Activated T-cell treated with anti-CD3 and anti-CD28 coated beads, Interleukin-2, amount 50 U/mL, for 72 hours (primary cell): Measurements from ENCODE around the gene TAS1R2. TPM values are rescaled to one million over a fixed set of nuclear protein-coding genes. Genes with fewer than 3 reads are reported as not detected.
"Not testable (repeated sequence)": the region's sequence is repeated elsewhere in the genome, so short reads cannot be mapped to it uniquely, and the experiment has no call there.

ENCODE experiments used
- ATAC-seq, 2 donors: fragments of 150-1000 bp; cut with Tn5 transposase; replicated peaks in 1 of 2; 2 replicates each; pipeline ENCODE4 v1.10.0; 2021; ENCODE audit warnings: moderate library complexity in 2 of 2, mild to moderate bottlenecking in 1 of 2
- DNase-seq, 2 donors: peaks; one replicate each; pipeline ENCODE4 v3.0.0; 2021 to 2022; ENCODE audit warnings: mixed read lengths in 1 of 2
- H3K27ac Mint-ChIP-seq: one replicate; pipeline ENCODE4 v1.8.0; 2022; ENCODE audit warnings: mild to moderate bottlenecking, moderate library complexity, mixed read lengths
- H3K27me3 Mint-ChIP-seq: one replicate; pipeline ENCODE4 v1.8.0; 2022; ENCODE audit warnings: low read depth, mixed read lengths
- H3K36me3 Mint-ChIP-seq, 2 donors: one replicate each; pipeline ENCODE4 v1.8.0; 2022; ENCODE audit warnings: mixed read lengths in 2 of 2, mild to moderate bottlenecking in 1 of 2; ENCODE audit not compliant: insufficient read depth in 2 of 2
- H3K4me1 Mint-ChIP-seq: one replicate; pipeline ENCODE4 v1.8.0; 2022; ENCODE audit warnings: low read depth, mixed read lengths
- H3K4me3 Mint-ChIP-seq, 2 donors: one replicate each; pipeline ENCODE4 v1.8.0; 2022; ENCODE audit warnings: mild to moderate bottlenecking in 2 of 2, mixed read lengths in 2 of 2, moderate library complexity in 2 of 2
- H3K9me3 Mint-ChIP-seq, 2 donors: one replicate each; pipeline ENCODE4 v1.8.0; 2022; ENCODE audit warnings: mixed read lengths in 2 of 2
- total RNA-seq, 2 donors: library from RNA; stranded (reverse); gene quantifications; one replicate each; pipeline ENCODE4 v1.2.3, GENCODE V29; 2022

Gene TAS1R2
- total RNA-seq, 2 donors from 2014 or later: not detected

DNA sequence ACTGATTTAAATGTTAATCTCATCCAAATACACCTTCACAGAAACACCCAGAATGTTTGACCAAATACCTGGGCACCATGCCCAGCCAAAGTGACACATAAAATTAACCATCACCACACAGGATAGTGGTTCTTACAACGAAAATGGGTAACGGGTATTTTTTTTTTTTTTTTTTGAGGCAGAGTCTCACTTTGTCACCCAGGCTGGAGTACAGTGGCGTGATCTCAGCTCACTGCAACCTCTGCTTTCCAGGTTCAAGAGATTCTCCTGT lies 11.1 kb upstream of the TAS1R2 start:
- H3K4me3 Mint-ChIP-seq, DNase-seq, ATAC-seq, H3K4me1 Mint-ChIP-seq, H3K36me3 Mint-ChIP-seq, H3K9me3 Mint-ChIP-seq, H3K27ac Mint-ChIP-seq: not testable (repeated sequence)
- peaks cover 10% of the 10 kb centered on the region for H3K27me3 Mint-ChIP-seq

DNA sequence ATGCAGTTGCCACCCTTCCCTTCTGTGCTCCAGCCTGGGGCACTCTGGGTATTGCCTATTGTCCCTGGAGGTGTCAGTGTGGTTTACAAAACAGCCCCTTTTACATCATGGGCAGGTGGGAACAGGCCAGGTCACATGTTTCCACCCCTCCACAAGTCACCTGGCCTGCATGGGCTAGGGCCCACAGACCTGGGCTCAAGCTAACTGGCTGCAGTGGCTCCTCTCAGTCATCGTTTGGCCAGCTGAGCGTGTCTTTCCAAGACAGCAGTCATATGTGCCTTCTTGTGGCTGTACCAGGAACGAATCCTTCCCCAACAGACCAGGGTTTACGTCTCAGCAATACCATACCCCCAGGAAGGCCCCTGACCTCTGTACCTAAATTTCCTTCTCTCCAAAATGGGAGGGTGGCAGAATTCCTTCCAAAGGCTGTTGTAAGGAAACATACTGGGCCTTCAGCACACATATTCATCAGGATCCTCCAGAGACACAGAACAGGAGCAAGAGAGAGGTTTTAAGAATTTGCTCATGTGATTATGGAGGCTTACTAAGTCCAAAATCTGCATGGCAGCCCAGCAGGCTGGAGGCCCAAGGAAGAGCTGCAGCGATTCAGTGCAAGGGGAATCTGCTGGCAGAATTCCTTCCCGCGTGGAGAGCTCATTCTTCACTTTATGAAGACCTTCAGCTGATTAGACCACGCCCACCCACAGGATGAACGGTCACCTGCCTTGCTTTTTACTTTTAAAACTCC lies 10.6 kb upstream of the TAS1R2 start:
- ATAC-seq (no peak), DNase-seq (no peak)
- H3K36me3 Mint-ChIP-seq: no peaks in the 10 kb centered on the region
- H3K4me1 Mint-ChIP-seq: no peaks in the 10 kb centered on the region
- no peak overlapping the region for H3K27ac Mint-ChIP-seq
- H3K4me3 Mint-ChIP-seq: no peak overlapping the region
- no peaks in the 10 kb centered on the region for H3K9me3 Mint-ChIP-seq
- H3K27me3 Mint-ChIP-seq: peaks cover 13% of the 10 kb centered on the region

DNA sequence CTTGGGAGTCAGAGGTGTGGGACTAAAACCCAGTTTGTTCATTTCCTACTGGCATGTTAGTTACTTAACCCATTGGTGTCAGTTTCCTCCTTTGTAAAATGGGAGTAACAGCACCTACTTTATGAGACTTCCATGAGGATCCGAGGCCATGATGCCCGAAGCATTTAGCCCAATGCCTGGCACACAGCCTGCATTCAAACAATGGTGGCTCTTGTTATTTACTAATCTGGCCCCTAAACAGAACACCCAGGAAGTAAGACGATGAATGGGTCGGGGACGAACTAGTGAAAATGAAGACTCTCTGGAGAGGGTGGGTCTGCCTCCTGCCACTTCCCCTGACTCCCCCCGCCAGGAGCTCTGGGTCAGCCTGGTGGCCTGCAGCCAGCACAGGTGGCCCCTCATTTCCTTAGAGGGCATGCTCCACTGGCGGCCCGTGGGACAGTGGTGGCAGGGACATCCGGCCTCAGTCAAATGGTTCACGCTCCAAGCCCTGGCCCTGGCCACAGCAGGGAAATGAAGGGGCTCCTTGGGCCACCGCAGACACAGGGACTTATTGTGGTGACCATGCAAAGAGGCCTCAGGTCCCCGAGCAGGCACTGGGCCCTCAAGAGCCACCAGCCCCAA lies 9.5 kb upstream of the TAS1R2 start:
- Mint-ChIP-seq H3K36me3 (no peaks in the 10 kb centered on the region), H3K9me3 (no peaks in the 10 kb centered on the region), H3K4me1 (no peaks in the 10 kb centered on the region), H3K27me3 (peaks cover 13% of the 10 kb centered on the region), H3K4me3 (no peak overlapping the region), H3K27ac (no peak overlapping the region)
- DNase-seq (no peak), ATAC-seq (no peak)

DNA sequence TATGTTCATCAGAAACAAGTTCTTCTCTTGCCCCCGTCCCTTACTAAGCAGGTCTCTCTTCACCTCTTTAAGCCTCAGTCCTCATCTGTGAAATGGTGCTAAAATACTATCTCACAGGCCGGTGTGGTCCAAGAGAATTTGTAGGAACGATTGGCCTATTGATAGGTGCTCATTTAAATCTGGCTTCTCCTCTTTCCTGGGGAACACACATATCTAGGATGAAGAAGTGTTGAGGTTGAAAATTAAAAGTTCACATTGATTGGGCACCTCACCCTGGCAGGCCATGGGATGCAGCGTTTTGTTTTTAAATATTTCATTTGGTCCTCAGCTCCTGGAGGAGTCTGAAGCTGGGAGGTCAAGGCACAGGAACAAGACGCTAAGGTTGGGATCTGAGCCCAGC lies 8.9 kb upstream of the TAS1R2 start:
- H3K4me1 Mint-ChIP-seq: no peaks in the 10 kb centered on the region

DNA sequence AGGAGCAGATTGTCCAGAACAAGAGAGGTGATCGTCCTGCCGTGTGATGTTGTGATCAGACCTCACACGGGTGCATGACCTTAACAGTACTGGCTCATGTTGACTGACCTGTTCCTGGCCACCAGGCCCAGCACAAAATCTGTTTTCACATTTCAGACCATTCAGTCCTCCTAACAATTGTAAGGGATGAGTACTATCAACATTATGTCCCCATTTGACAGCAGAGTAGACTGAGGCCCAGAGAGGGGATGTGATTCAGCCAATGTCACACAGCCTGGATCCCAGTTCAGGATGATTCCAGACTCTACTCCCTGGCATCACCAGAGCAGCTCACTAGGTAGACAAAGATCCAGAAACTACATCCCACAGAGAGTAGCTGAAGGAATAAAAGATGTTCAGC lies 7.4 kb upstream of the TAS1R2 start:
- Mint-ChIP-seq H3K27me3 (peaks cover 13% of the 10 kb centered on the region), H3K27ac (no peak overlapping the region), H3K4me1 (no peaks in the 10 kb centered on the region), H3K36me3 (no peaks in the 10 kb centered on the region), H3K9me3 (no peaks in the 10 kb centered on the region), H3K4me3 (no peak overlapping the region)
- ATAC-seq: no peak
- DNase-seq: no peak

More for the DNA sequence above, 8.9 kb upstream of the TAS1R2 start:
- ATAC-seq (no peak), DNase-seq (no peak)
- peaks cover 13% of the 10 kb centered on the region for H3K27me3 Mint-ChIP-seq
- no peaks in the 10 kb centered on the region for H3K9me3 Mint-ChIP-seq
- H3K4me3 Mint-ChIP-seq: no peak overlapping the region
- H3K27ac Mint-ChIP-seq: no peak overlapping the region
- H3K36me3 Mint-ChIP-seq: no peaks in the 10 kb centered on the region

DNA sequence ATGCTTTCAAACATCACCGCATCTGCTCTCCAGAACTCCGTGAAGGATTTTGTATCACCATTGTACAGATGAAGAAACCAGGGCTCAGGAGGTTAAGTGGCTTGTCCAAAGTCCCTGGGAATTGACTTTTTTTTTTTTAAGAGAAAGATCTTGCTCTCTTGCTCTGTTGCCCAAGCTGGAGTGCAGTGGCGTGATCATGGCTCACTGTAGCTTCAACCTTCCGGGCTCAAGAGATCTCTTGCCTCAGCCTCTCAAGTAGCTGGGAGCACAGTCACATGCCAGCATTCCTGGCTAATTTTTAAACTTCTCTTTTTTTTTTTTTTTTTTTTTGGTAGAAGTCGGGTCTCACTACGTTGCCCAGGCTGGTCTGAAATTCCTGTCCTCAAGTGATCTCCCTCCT lies 6.9 kb upstream of the TAS1R2 start:
- H3K4me1 Mint-ChIP-seq: no peaks in the 10 kb centered on the region
- H3K9me3 Mint-ChIP-seq: no peaks in the 10 kb centered on the region
- H3K27me3 Mint-ChIP-seq: peaks cover 13% of the 10 kb centered on the region
- ATAC-seq (no peak), DNase-seq (no peak)
- no peaks in the 10 kb centered on the region for H3K36me3 Mint-ChIP-seq
- no peak overlapping the region for H3K4me3 Mint-ChIP-seq
- no peak overlapping the region for H3K27ac Mint-ChIP-seq

DNA sequence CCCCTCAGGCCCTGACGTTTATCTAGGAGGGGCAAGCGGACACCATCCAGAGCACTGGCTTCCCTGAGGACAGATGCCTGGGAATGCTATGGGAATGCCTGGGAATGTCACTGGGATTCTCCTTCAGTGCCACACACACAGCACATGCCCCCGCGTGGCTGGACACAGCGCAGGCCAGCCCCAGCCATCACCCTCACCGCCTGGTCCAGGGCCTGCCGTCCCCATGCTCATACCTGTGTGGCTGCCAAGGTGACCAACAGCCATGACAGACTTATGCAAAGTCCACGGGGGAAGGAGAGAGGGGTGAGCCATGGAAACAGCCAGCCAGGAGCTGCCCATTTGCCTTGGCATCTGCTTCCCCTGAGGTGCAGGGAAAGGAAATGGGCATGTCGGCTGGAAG lies 5.7 kb upstream of the TAS1R2 start:
- H3K27ac Mint-ChIP-seq: no peak overlapping the region
- no peak overlapping the region for H3K4me3 Mint-ChIP-seq
- H3K36me3 Mint-ChIP-seq: no peaks in the 10 kb centered on the region
- peaks cover 13% of the 10 kb centered on the region for H3K27me3 Mint-ChIP-seq
- H3K4me1 Mint-ChIP-seq: no peaks in the 10 kb centered on the region
- no peak for ATAC-seq
- no peak for DNase-seq
- H3K9me3 Mint-ChIP-seq: no peaks in the 10 kb centered on the region

DNA sequence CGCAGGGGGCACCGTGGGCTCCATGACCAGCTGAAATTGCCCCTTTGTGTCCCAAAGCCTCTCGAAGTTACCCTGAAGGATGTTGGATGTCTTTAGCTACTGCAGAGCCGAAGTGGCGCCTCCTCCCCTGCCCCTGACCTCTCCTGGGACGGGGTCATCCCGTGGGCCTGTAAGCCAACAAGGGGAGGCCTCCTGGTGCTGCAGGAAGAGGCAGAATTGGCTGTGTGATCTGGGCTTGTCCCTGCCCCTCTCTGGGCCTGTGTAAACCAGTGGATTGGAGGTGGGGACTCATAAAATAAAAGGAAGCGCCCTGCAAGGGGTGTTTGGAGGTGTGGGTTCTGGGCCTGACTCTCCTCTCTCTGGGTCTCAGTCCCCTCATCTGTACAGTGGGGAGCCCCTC lies 2.1 kb upstream of the TAS1R2 start:
- H3K9me3 Mint-ChIP-seq: no peaks in the 10 kb centered on the region
- no peaks in the 10 kb centered on the region for H3K36me3 Mint-ChIP-seq
- DNase-seq (no peak), ATAC-seq (no peak)
- H3K27ac Mint-ChIP-seq: no peak overlapping the region
- H3K4me3 Mint-ChIP-seq: no peak overlapping the region
- H3K27me3 Mint-ChIP-seq: peaks cover 10% of the 10 kb centered on the region
- no peaks in the 10 kb centered on the region for H3K4me1 Mint-ChIP-seq

DNA sequence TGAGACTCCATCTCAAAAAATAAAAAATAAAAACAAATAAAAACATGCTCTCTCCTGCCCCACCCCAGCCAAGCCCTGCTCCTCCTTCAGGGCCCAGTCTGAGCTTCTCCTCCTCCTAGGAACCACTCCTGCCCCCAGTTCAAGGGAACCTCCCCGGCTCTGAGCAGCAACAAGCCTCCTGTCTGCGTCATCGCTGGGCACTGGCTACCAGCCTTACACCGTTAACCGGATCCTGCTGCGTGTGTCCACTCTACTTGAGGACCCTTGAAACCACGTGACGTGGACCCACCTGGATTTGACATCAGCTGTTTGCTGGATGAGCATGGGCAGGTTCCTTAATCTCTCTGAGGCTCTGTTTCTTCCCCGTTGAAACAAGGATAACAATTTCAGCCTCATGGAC lies 1.6 kb upstream of the TAS1R2 start:
- no peaks in the 10 kb centered on the region for H3K9me3 Mint-ChIP-seq
- peaks cover 8% of the 10 kb centered on the region for H3K27me3 Mint-ChIP-seq
- no peaks in the 10 kb centered on the region for H3K4me1 Mint-ChIP-seq
- no peak overlapping the region for H3K4me3 Mint-ChIP-seq
- H3K36me3 Mint-ChIP-seq: no peaks in the 10 kb centered on the region
- H3K27ac Mint-ChIP-seq: no peak overlapping the region
- ATAC-seq (no peak), DNase-seq (no peak)

DNA sequence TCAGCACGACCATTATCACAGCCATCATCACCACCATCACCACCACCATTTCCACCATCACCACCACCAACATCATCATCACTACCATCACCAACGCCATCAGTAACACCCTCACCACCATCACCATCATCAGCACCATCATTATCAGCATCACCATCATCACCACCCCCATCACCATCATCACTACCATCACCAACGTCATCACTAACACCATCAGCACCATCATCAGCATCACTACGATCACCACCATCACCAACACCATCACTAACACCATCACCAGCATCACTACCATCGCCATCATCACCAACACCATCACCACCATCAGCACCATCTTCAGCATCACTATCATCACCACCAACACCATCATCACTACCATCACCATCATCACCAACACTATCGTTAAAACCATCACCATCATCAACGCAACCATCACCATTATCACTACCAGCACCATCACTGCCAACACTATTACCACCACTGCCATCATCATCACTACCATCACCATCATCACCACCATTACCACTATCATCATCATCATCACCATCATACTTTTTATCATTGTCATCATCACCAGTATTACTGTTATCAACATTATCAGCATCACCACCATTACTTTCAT lies 1.3 kb downstream of the TAS1R2 start:
- H3K36me3 Mint-ChIP-seq: no peaks in the 10 kb centered on the region

DNA sequence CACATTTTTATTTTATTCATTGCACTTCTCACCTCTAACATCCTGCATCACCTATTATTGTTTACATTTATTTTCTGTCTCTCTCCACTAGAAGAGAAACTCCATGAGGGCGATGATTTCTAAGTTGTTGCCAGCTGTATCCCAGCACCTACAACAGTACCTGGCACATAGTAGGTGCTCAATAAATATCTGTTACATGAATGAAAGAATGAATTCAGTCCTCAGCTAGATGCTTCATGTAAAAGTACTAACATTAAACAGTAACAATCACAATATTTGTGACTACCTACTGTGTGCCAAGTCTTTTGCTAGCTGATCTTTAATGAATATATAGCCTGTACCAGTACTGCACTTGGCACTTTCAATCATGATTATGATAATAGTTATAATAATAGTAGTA lies 3.0 kb downstream of the TAS1R2 start:
- no peak for ATAC-seq
- no peaks in the 10 kb centered on the region for H3K9me3 Mint-ChIP-seq
- no peak for DNase-seq
- H3K27ac Mint-ChIP-seq: no peak overlapping the region
- H3K4me1 Mint-ChIP-seq: no peaks in the 10 kb centered on the region
- H3K36me3 Mint-ChIP-seq: no peaks in the 10 kb centered on the region
- peaks cover 10% of the 10 kb centered on the region for H3K27me3 Mint-ChIP-seq
- H3K4me3 Mint-ChIP-seq: no peak overlapping the region

More for the DNA sequence above, 1.3 kb downstream of the TAS1R2 start:
- H3K27ac Mint-ChIP-seq: no peak overlapping the region
- DNase-seq: no peak
- no peak for ATAC-seq
- no peaks in the 10 kb centered on the region for H3K9me3 Mint-ChIP-seq
- no peak overlapping the region for H3K4me3 Mint-ChIP-seq
- no peaks in the 10 kb centered on the region for H3K4me1 Mint-ChIP-seq
- H3K27me3 Mint-ChIP-seq: peaks cover 10% of the 10 kb centered on the region

DNA sequence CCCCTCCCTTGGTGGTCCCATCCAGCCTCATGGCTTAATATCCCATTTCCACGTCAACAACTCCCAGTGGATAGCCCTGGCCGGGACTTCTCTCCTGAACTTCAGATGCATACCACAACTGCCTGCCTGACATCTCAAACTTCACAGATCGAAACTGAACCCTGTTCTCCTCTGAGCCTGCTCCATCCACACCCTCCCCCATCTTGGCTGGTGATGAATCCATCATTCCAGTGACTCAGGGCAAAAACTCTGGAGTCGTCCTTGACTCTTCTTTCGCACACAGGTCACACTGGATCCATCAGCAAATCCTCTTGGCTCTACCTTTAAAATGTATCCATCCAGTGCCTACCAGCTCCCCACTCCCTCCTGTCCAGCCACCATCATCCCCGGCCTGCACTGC lies 3.9 kb downstream of the TAS1R2 start:
- no peaks in the 10 kb centered on the region for H3K36me3 Mint-ChIP-seq
- H3K27me3 Mint-ChIP-seq: peaks cover 10% of the 10 kb centered on the region
- ATAC-seq: no peak
- H3K27ac Mint-ChIP-seq: no peak overlapping the region
- H3K9me3 Mint-ChIP-seq: no peaks in the 10 kb centered on the region
- DNase-seq: no peak
- no peak overlapping the region for H3K4me3 Mint-ChIP-seq
- no peaks in the 10 kb centered on the region for H3K4me1 Mint-ChIP-seq

DNA sequence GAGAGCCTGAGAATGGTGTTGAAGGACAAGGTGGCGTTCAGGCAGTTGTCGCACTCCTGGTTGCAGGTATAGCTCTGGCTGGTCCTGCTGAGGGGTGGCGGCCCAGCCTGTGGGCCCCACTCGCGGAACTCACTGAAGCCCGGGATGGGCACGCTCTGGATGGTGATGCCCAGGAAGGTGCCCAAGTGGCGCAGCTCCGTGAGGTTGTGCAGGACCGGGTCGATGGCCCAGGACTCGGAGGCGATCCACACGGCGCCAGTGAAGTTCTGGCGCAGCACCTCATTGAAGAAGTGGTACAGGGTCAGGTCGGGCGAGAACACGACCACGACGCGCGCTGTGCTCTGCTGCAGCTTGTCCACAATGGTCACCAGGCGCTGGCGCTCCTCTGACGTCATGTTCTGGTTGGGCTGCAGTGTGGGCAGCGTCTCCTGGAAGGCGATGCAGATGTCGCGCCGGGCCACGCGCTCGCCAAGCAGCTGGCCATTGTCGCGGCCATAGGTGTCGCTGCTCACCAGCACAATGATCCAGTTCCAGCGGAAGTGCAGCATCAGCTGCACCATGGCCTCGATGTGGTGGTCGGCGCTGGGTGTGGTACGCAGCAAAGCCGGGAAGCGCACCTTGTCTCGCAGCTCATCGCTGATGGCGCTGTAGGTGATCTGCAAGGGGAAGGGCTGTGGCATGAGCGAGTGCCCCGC lies 5.0 kb downstream of the TAS1R2 start:
- Mint-ChIP-seq H3K27ac (no peak overlapping the region), H3K4me3 (no peak overlapping the region), H3K36me3 (no peaks in the 10 kb centered on the region), H3K27me3 (peaks cover 10% of the 10 kb centered on the region), H3K9me3 (no peaks in the 10 kb centered on the region), H3K4me1 (no peaks in the 10 kb centered on the region)
- DNase-seq (no peak), ATAC-seq (no peak)
